Skeletal muscle cell (primary cell): ENCODE measurements around the gene TRIM37.
"Not testable (repeated sequence)": the region's sequence is repeated elsewhere in the genome, so short reads cannot be mapped to it uniquely, and the experiment has no call there.

ENCODE experiments used
- DNase-seq: peaks from one replicate; pipeline ENCODE4 v3.0.0-alpha.2; 2010; ENCODE audit warnings: low read depth
- H3K4me3 ChIP-seq: 2 replicates; pipeline ENCODE4 v1.5.1; 2011; ENCODE audit warnings: low read depth, mild to moderate bottlenecking, control low read depth, low read length, moderate library complexity

TRIM37 gene, protein sequence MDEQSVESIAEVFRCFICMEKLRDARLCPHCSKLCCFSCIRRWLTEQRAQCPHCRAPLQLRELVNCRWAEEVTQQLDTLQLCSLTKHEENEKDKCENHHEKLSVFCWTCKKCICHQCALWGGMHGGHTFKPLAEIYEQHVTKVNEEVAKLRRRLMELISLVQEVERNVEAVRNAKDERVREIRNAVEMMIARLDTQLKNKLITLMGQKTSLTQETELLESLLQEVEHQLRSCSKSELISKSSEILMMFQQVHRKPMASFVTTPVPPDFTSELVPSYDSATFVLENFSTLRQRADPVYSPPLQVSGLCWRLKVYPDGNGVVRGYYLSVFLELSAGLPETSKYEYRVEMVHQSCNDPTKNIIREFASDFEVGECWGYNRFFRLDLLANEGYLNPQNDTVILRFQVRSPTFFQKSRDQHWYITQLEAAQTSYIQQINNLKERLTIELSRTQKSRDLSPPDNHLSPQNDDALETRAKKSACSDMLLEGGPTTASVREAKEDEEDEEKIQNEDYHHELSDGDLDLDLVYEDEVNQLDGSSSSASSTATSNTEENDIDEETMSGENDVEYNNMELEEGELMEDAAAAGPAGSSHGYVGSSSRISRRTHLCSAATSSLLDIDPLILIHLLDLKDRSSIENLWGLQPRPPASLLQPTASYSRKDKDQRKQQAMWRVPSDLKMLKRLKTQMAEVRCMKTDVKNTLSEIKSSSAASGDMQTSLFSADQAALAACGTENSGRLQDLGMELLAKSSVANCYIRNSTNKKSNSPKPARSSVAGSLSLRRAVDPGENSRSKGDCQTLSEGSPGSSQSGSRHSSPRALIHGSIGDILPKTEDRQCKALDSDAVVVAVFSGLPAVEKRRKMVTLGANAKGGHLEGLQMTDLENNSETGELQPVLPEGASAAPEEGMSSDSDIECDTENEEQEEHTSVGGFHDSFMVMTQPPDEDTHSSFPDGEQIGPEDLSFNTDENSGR

DNA sequence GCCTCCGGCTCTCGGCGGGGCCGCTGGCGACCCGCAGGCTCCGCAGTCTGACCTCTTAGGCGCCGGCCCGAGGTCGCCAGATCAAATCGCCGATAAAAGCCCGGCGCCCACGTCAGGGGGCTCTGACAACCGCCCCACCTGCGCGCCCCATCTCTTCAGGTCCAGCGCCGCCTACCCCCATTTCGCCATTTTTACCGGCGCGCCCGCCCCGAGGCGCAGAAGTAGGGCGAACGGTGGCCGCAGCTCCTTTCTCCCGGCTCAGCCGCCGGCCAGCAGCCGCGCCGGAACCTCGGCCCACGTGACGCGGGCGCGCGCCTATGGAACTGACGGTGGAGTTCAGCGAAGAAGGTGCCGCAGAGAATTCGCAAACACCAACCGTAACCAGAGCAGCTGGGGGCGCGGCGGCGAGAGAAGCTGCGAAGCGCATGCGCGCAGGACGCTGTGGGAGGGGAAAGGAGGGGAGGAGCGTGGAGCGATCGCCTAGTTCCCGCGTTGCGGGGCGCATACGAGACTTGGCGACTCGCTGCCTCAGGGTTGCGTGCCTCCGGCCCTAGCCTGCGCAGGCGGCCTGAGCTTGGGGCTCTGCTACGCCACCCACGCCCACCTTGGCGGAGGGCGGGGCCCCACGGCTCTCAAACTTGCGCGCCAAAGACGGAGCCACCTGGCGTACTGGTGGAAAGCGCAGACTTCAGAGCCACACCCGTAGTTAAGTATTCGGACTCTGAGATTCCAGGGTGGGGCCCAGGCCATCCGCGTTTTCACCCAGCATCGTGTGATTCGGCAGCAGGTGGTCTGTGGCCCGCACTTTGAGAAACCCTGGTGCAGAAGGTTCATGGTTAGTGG is at the start of gene TRIM37:
TSS of gene TRIM37 (minus strand) at position 418 of the 843 bp plus-strand sequence. CDS start 419 bp downstream, outside the sequence.
- DNase-seq = peak; percentile 95
- H3K4me3 ChIP-seq = peak within 1 kb of the TSS; percentile 90

- DNase-seq = peak; percentile 100
- H3K4me3 ChIP-seq = peak within 1 kb of the TSS; percentile 61
These were observed 48.9 kb upstream of the TRIM37 start, which contains the start of gene PRR11 for GRCh38 chr17:59155439-59156177. Gene PRR11 (plus strand): TSS chr17:59155746. CDS start chr17:59169753, 14,007 bp downstream.

DNA sequence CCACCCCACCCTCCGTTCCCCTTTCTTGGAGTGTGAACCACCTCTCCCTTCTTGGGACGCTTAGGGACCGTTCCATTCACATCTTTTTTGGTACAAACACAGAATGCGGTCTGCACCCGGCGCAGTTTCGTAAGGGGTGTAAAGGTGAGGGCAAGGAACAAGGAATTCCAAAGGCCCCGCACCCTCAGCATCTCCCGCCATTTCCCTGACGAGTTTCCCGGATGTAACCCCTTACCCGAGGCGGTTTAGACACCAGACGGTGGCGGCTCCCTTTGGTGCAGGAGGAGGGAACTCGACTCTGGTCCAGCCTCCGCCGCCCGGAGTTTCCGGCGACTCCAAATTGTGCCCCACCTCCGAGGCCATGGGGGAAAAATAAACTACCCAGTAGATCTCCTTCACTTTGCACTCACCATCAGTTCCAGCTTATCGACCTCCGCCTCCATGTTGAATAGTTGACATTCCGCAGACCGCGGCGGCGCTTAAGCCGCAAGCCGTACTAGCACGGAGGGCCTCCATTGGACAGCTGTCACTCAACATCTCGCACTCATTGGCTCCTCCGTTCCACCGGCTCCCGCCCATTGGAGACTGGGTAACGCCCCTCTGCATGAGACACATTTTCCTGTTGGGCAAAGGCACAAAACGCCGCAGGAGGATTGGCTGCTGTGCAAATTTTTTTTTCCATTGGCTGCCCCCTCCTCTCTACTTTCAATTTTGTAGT is 48.2 kb upstream of the TRIM37 start, which contains the start of gene SKA2:
TSS of gene SKA2 (minus strand) at position 466 of the 718 bp plus-strand sequence. CDS start at position 443, 23 bp downstream.
- no peak for DNase-seq
- H3K4me3 ChIP-seq = peak within 1 kb of the TSS; percentile 61

- no peak for DNase-seq
These were observed 47.6 kb upstream of the TRIM37 start for GRCh38 chr17:59154292-59154720.

DNA sequence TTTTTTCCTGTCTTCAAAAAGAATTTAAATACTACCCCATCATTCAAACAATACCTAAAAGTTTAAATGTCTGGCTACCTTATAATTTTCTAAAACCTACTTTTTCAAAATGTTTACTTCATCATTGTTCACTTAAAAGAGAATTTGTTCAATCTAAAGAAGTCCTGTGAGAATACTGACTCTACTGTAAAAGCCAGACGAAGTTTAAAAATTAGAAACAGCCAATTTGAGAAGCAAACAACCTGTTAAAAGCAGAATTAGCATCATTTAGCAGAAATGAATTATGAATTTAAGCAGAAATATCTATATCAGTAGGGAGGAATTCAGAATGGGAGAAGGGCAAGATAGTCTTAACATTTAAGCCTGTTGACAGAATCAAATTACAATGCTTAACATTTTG is 46.2 kb upstream of the TRIM37 start:
- no peak for DNase-seq
- peak overlapping the region; percentile 61 for H3K4me3 ChIP-seq

More at GRCh38 chr17:59154292-59154720, 47.6 kb upstream of the TRIM37 start:
- peak overlapping the region; percentile 61 for H3K4me3 ChIP-seq

DNA sequence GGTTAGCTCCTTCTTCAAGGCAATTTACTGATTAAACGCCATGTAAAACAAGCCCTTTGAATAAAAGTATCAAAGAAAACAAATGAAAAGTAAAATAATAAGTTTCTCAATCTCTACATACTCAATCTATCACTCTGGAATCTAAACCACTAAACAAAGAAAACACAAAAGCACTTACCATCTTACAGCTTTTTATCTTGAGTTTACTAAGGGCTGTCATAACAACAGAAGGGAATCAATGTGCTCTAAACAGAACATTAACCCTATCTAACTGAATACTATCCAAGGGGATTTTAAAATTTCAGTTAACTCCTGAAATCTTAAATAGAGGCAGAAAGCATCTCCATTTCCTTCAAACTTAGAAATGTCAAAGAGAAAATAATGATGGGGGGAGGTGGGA is 44.9 kb upstream of the TRIM37 start:
- no peak overlapping the region for H3K4me3 ChIP-seq

DNA sequence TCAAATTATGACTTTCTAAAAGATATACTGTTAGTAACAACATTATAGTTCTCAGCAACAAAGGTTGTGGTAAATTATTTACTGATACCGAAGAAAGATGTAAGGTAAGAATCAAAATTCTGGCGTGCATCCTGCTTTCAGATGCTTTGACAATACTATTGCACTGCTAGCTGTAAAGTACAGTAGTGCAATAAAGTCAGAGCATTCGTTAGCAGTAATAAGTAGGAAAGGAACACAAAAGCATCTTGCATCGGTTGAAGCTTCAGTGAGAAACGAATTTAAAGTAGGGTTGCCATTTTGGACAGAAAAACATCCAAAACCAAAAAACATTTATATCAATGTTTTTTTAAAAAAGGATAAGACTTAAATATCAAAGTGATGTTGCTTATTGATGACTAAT is 44.3 kb upstream of the TRIM37 start:
- no peak for DNase-seq
- no peak overlapping the region for H3K4me3 ChIP-seq

More for the DNA sequence above, 44.9 kb upstream of the TRIM37 start:
- DNase-seq = no peak

DNA sequence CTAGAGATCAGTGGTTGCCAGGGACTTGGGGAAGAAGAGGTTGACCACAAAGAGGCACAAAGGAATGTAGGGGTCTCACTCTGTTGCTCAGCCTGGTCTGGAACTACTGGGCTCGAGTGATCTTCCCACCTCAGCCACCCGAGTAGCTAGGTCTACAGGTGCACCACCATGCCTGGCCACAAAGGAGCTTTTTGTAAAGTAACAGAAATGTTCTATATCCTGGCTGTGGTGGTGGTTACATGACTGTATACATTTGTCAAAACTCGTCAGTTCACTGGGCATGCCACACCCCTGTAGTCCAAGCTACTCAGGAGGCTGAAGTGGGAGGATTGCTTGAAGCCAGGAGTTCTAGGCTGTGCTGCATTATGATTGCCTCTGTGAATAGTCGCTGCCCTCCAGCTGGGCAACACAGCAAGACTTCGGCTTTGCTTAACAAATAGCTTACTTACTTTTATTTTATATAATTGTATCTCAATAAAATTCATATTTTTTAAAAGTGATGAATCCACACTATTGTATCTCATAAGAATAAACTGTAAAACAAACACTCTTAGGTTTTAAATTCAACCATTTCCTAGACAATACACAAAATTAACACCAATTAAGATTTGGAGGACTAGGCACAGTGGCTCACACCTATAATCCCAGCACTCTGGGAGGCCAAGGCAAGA is 43.3 kb upstream of the TRIM37 start:
- H3K4me3 ChIP-seq = no peak overlapping the region

GRCh38 chr17:59149051-59149450 is 42.4 kb upstream of the TRIM37 start:
- DNase-seq = no peak
- H3K4me3 ChIP-seq = no peak overlapping the region

More for the DNA sequence above, 43.3 kb upstream of the TRIM37 start:
- no peak for DNase-seq

- no peak for DNase-seq
- H3K4me3 ChIP-seq = no peak overlapping the region
These were observed 39.0 kb upstream of the TRIM37 start for GRCh38 chr17:59145571-59146096.

- DNase-seq = no peak
- no peak overlapping the region for H3K4me3 ChIP-seq
These were observed 35.2 kb upstream of the TRIM37 start for GRCh38 chr17:59141860-59142259.

DNA sequence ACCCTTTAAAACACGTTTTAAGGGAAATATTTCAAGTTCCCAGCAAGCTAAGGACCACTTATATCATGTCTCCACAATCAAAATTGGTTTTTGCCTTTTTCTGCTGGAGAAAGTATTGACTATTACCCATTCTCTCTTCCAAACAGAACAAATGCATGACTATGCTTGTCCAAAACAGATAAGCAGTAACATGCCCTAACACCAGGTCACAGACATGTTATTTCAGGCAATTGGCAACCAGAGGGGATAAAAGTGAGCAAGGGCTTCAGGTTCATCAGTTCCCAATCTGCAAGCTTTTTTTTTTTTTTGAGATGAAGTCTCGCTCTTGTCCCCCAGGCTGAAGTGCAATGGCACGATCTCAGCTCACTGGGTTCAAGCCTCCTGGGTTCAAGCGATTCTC is 33.3 kb upstream of the TRIM37 start:
- DNase-seq = no peak
- H3K4me3 ChIP-seq = no peak overlapping the region

DNA sequence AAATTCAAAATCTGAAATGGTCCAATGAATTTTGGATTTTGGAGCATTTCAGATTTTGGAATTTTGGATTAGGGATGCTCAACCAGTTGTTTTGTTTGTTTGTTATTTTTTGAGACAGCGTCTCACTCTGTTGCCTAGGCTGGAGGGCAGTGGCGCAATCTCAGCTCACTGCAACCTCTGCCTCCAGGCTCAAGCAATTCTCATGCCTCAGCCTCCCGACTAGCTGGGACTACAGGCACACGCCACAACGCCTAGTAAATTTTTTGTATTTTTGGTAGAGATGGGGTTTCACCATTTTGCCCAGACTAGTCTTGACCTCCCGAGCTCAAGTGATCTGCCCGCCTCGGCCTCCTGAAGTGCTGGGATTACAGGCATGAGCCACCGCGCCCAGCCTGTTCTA is 31.7 kb upstream of the TRIM37 start:
- not testable (repeated sequence) for DNase-seq, H3K4me3 ChIP-seq

GRCh38 chr17:59131131-59131530 is 24.5 kb upstream of the TRIM37 start:
- H3K4me3 ChIP-seq = no peak overlapping the region
- DNase-seq = no peak

DNA sequence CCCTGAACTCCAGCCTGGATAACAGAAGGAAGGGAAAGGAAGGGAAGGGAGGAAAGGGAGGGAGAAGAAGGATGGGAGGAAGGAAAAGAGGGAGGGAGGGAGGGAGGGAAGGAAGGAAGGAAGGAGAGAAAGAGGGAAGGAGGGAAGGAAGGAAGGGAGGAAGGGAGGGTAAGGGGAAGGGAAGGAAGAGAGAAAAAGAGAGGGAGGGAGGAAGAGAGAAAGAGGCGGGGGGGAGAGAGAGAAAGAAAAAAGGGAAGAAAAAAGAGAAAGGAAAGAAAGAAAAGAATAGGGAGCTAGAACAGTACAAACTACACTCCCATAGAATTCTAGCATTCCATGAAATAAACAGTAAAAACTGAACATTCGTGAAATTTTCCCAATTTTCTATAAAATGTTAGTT is 23.1 kb upstream of the TRIM37 start:
- H3K4me3 ChIP-seq = no peak overlapping the region
- DNase-seq = no peak

DNA sequence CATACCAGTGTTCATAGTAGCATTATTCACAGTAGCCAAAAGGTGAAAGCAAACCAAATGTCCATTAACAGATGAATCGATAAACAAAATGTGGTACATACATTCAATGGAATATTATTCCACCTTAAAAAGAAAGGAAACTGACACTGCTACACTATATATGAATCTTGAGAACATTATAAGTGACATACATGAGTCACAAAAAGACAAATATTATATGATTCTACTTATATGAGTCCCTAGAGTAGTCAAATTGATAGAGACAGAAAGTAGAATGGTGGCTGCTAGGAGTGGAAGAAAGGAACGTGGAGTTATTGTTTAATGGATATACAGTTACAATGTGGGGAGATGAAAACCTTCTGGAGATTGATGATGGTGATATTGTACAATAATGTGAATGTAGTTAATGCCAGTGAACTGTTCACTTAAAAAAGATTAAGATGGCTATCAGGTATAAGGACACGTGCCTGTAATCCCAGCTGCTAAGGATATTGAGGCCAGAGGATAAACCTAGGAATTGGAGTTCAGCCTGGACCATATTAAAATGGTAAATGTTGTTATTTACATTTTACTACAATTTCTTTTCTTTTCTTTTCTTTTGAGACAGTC is 20.2 kb upstream of the TRIM37 start:
- no peak for DNase-seq
- no peak overlapping the region for H3K4me3 ChIP-seq

DNA sequence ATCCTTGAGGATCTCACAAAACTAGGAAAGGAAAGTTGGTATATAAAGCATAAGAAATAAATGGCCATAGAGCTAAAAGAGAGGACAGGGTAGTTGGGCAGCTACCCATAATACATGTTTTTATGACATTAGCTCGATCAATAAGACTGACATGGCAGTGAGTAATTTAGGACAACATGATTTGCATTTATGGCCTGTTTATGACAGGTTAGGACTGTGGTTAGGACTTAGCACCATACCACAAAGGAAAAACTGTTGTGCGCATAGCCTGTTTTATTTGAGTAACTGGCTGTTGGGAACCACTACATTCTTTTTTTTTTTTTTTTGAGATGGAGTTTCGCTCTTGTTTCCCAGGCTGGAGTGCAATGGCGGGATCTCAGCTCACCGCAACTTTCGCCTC is 18.0 kb upstream of the TRIM37 start:
- no peak overlapping the region for H3K4me3 ChIP-seq
- no peak for DNase-seq
